Subcutaneous abdominal adipose tissue (tissue), 5 donors: ENCODE results near the gene SERPIND1.

Experiments used
- H3K27ac ChIP-seq: one replicate; pipeline ENCODE4 v1.7.0; 2013; ENCODE audit warnings: low read depth, mild to moderate bottlenecking, inconsistent platforms, low read length, moderate library complexity
- H3K27me3 ChIP-seq, 5 donors: one replicate each; pipeline ENCODE4 v1.7.0; 2013; ENCODE audit warnings: low read length in 5 of 5, inconsistent platforms in 1 of 5; ENCODE audit not compliant: control insufficient read depth in 5 of 5, insufficient read depth in 4 of 5
- H3K36me3 ChIP-seq, 5 donors: one replicate each; pipeline ENCODE4 v1.7.0; 2013; ENCODE audit warnings: low read length in 5 of 5; ENCODE audit not compliant: control insufficient read depth in 5 of 5, insufficient read depth in 5 of 5
- H3K4me1 ChIP-seq, 5 donors: one replicate each; pipeline ENCODE4 v1.7.0; 2013; ENCODE audit warnings: low read length in 5 of 5, mild to moderate bottlenecking in 3 of 5, moderate library complexity in 1 of 5; ENCODE audit not compliant: control insufficient read depth in 5 of 5, insufficient read depth in 5 of 5
- H3K4me3 ChIP-seq, 5 donors: one replicate each; pipeline ENCODE4 v1.7.0; 2013; ENCODE audit warnings: low read length in 5 of 5, low read depth in 1 of 5
- H3K9ac ChIP-seq, 5 donors: one replicate each; pipeline ENCODE4 v1.7.0; 2013; ENCODE audit warnings: low read length in 5 of 5, mild to moderate bottlenecking in 4 of 5, moderate library complexity in 3 of 5
- H3K9me3 ChIP-seq, 5 donors: one replicate each; pipeline ENCODE4 v1.7.0; 2013; ENCODE audit warnings: low read length in 5 of 5; ENCODE audit not compliant: control insufficient read depth in 5 of 5
- donor health status: healthy.
- donor health status: healthy.
- donor health status: healthy.
- donor health status: healthy.
- donor health status: healthy.

Gene SERPIND1

DNA sequence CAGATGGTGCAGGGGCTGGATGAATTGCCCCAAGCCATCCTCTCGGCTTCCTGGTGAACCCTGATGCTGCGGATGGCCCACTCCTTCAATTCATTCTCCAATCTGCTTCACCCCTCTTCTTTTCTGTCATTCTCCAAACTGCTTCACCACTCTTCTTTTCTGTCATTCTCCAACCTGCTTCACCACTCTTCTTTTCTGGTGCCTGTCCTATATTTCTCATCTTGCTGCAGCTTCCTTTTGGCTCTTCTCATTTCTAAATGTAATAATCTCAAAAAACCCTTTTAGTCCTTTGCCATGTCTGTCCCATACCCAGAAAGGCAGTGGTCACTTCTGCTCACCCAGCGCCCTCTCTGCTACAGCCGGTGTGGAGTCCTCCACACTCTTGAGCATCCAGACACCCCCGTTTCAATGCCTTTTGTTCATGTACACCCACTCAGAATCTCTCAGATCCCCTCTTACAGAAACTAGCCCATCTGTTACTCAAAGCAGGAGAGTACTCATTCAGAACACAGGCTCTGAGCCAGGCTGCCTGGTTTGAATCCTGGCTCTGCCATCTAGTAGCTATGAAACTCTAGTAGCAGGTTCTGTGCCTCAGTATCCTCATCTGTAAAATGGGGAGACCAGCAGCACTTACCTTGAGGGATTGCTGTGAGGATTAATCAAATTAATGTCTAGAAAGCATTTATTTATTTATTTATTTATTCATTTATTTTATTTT, 14.9 kb downstream of the SERPIND1 start:
- Histone ChIP-seq H3K9me3 (no peaks in the 10 kb centered on the region), H3K36me3 (peaks cover 7 to 67% (median 45%) of the 10 kb centered on the region in 5 donors), H3K27ac (no peak overlapping the region), H3K9ac (no peak overlapping the region), H3K4me3 (no peak overlapping the region), H3K4me1 (peaks cover 0 to 3% (median 0%) of the 10 kb centered on the region in 5 donors), H3K27me3 (no peaks in the 10 kb centered on the region)

DNA sequence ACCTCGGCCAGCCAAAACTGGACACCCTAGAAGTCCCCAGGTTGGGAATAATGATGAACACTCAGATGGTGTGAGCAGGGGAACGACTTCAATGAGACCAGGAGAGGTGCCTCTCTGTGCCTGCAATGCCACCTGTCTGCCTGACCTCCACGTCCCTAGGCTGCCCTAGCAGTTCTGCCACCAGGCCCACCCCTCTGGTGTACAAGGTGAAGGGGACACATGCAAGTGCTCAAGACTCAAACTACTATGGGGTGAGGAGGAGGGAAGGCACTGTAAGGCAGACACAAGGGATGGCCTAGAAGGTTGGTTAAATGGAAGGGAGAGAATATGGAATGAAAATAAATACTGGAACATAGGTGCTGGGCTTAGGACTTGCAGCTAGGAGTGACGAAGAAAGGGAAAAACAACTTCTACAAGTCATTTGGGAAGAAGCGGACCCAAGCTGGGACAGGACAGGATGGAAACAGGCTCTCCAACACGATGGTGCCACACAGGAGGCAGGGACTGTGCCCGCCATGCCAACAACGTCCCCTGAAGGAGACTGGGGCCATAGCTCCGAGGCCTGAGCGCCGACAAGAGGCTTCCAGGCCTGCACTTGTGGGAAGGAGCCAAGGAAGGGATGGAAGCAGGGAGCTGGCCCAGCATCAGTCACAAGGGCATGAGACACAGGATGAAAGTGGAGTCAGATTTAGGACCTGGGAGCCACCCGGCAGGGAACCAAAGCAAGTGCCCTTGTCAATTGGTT, 18.5 kb downstream of the SERPIND1 start:
- Histone ChIP-seq H3K27ac (no peak overlapping the region), H3K9ac (no peak overlapping the region), H3K9me3 (no peaks in the 10 kb centered on the region), H3K4me1 (no peaks in the 10 kb centered on the region), H3K27me3 (no peaks in the 10 kb centered on the region), H3K36me3 (peaks cover 7 to 78% (median 61%) of the 10 kb centered on the region in 5 donors), H3K4me3 (no peak overlapping the region)

DNA sequence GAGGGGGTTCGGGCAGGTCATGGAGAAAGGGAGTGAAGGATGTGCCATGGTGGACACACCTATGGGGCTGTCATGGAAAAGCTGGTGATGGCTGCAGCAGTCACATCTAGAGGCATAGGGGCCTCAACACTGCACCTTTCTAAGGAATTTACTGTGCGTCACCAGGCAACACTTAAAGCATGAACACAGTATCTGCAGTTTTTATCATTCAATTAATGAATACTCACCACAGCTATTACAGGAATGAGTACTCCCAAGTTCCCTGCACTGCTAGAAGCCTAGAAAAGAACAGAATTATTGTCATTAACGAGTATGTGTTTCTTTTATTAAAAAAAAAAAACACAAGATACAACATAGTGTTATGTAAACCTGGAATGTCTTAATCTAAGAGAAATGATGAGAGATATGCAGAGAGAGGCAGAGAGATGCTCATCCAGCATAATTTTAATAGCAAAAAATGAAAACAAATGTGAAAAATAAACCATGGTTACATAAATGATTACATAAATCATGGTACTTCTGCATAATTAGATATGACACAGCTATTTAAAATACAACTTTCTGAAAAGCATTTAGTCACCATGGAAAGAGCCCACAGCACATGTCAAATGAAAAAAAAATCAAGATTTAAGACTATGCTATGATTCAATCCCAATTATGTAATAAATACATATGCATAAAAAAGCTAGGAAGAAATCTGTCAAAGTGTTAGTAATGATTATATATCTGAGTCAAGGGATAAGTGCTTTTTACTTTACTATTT, 19.2 kb downstream of the SERPIND1 start:
- Histone ChIP-seq H3K36me3 (peaks cover 11 to 78% (median 61%) of the 10 kb centered on the region in 5 donors), H3K9me3 (no peaks in the 10 kb centered on the region), H3K27me3 (no peaks in the 10 kb centered on the region), H3K4me3 (no peak overlapping the region), H3K9ac (no peak overlapping the region), H3K4me1 (no peaks in the 10 kb centered on the region), H3K27ac (no peak overlapping the region)

DNA sequence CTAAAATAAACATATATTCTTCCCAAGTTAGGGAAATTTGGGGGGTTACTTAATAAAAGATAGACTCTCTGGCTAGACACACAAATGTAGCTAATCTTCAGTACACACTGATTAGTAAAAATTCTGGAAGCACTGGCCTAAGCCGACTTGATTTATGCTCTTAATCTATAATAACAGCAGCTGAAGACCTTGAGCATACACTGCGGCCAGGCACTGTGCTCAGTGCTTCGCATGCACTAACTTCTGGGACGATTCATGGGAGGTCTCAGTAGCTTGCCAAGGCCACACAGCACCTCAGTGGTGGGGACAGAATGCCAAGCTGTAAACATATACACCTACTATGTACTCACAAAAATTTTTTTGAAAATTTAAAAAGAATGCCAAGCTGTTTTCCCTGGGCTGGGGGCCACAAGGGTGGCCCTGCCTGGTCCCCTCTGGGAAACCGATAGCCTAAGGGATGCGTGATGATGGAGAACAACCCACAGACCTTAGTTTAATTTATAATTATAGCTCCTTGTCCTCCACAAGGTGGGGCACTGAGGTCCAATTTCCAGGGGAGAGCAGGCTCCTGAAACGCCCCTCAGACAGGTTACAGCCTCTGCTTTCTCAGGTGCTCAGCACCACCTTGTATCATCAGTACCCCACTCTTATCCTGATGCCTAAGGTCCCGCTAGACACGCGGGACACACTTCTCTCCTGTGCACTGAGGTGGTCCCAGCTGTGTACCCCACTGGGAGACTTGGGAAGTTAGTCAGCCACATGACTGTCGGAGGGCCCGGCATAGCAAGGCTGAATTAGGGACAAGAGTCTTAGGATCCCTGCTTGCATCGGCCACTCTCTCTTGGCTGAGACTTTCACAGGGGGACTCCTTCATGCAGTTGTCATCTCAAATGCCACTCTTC, 20.1 kb downstream of the SERPIND1 start:
- Histone ChIP-seq H3K27ac (no peak overlapping the region), H3K9me3 (no peaks in the 10 kb centered on the region), H3K4me1 (no peaks in the 10 kb centered on the region), H3K4me3 (no peak overlapping the region), H3K27me3 (no peaks in the 10 kb centered on the region), H3K9ac (no peak overlapping the region), H3K36me3 (peaks cover 11 to 78% (median 62%) of the 10 kb centered on the region in 5 donors)

DNA sequence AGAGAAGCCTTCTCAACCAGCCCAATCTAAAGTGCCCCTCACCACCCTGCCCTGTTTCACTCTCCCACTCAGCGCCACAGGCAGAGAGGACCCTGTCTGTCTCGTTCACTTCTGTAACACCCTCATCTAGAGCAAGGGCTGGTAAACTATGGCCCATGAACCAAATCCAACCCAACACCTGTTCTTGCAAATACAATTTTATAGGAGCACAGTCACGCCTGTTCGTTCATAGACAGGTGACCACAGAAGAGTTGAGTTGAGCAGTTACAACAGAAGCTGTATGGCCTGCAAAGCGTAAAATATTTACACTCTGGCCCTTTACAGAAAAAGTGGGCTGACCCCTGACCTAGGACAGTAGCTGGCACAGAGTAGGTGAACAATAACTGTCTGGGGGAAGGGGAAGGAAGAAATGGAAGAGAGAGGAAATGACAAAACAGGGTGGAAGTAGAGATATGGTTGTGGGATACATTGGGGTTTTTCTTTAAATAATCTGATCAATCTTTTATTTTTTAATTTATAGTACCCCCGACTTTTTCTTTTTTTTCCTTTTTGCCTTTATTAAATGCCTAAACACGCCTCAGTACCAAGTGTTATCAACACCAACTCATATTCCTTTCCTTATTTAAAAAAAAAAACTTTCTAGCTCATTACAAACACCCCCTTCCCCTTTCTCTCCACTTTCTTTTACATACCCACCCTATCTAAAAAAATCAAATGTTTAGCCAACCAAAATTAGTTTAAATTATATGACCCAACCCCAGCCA, 20.9 kb downstream of the SERPIND1 start:
- Histone ChIP-seq H3K36me3 (peaks cover 7 to 80% (median 67%) of the 10 kb centered on the region in 5 donors), H3K27ac (no peak overlapping the region), H3K9ac (no peak overlapping the region), H3K27me3 (no peaks in the 10 kb centered on the region), H3K4me1 (no peaks in the 10 kb centered on the region), H3K9me3 (no peaks in the 10 kb centered on the region), H3K4me3 (no peak overlapping the region)

DNA sequence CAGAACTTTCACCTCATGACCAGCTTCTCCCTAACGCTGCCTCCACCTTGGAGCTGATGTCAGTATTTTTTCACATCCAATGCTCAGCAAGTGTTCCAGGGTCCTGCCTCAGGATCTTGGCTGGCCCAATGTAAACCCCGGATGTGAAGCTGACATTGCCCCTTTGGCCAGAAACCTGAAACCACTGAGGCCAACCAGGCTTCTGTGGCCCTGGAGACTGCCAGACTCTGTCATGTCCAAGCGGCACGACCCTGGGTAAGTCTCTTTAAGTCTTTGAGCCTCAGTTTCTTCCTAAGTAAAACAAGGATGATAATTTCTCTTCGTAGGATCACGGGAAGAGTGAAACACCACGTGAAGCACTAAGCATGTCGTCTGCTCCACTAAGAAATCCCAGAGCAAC, 22.8 kb downstream of the SERPIND1 start:
- H3K27ac ChIP-seq, result no peak overlapping the region
- H3K9ac ChIP-seq, result no peak overlapping the region
- no peaks in the 10 kb centered on the region for H3K4me1 ChIP-seq
- no peak overlapping the region for H3K4me3 ChIP-seq
- H3K9me3 ChIP-seq, result no peaks in the 10 kb centered on the region
- H3K36me3 ChIP-seq, result peaks cover 6 to 83% (median 75%) of the 10 kb centered on the region in 5 donors
- H3K27me3 ChIP-seq, result no peaks in the 10 kb centered on the region

DNA sequence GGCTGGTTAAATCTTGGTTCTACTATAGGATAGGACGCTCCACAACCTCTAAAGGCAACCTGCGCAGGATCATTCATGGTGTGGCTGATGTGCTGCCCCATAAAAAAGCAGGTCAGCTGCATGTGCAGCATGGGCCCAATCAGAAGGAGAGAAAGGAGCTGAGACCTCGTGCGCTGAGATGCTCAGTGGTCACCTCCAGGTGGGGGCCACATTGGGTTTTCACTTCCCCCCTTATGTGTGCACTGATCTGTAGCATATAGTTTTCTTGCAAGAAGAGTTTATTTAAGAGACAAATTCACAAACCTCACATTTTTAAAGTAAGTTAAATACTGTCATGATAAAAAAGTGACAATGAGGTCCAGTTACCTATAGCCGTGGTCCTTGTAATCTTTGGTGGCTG, 24.3 kb downstream of the SERPIND1 start:
- no peak overlapping the region for H3K9ac ChIP-seq
- H3K4me1 ChIP-seq, result no peaks in the 10 kb centered on the region
- no peaks in the 10 kb centered on the region for H3K9me3 ChIP-seq
- H3K36me3 ChIP-seq, result peaks cover 3 to 85% (median 76%) of the 10 kb centered on the region in 5 donors
- H3K4me3 ChIP-seq, result no peak overlapping the region
- H3K27me3 ChIP-seq, result no peaks in the 10 kb centered on the region
- H3K27ac ChIP-seq, result no peak overlapping the region

DNA sequence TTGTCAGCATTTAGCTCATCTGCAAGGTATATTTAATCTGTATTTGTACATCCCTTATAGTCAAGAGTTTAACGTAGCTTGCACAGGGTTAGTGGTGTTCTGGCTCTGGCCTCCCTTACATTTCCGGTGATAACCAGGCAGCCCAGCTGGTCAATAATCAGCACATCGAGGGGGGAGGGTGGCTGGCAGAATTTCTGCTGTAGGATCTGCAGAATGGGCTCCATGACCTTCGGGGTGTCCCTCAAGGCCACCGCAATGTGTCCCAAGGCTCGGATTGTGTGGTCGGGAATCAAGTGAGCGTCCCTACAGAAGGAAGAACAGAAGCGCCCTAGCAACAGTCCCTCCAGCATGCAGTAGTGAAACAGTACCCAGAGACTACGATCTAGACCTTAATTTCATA, 25.1 kb downstream of the SERPIND1 start:
- H3K27ac ChIP-seq, result no peak overlapping the region
- no peak overlapping the region for H3K9ac ChIP-seq
- H3K9me3 ChIP-seq, result no peaks in the 10 kb centered on the region
- no peaks in the 10 kb centered on the region for H3K27me3 ChIP-seq
- H3K36me3 ChIP-seq, result peaks cover 3 to 88% (median 83%) of the 10 kb centered on the region in 5 donors
- H3K4me1 ChIP-seq, result no peaks in the 10 kb centered on the region
- no peak overlapping the region for H3K4me3 ChIP-seq

DNA sequence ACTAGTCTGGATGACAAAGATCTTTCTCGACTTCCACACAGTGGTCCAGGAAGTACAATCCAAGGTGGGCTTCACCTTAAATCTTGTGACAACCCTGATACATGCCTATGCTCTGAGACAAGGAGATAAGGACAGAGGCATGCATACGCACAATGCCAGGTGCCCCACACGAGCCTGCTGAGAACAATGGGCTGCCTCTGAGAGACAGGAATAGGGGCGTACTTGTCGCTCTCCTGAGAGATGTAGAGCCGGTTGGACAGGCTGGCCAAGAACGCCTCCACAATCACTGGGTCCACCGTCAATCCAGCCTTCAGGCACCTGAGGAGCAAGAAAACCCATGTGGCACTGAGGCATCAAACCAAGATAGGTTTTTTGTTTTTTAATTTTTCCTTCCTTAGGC, 25.5 kb downstream of the SERPIND1 start:
- H3K27ac ChIP-seq, result no peak overlapping the region
- H3K4me1 ChIP-seq, result no peaks in the 10 kb centered on the region
- H3K4me3 ChIP-seq, result no peak overlapping the region
- no peak overlapping the region for H3K9ac ChIP-seq
- H3K9me3 ChIP-seq, result no peaks in the 10 kb centered on the region
- H3K36me3 ChIP-seq, result peaks cover 3 to 90% (median 83%) of the 10 kb centered on the region in 5 donors
- no peaks in the 10 kb centered on the region for H3K27me3 ChIP-seq
